Loucy (cell line): ENCODE data around the gene PARK7.

Experiments
- CTCF ChIP-seq: fragments of 200-600 bp; sonication (generic); conservative IDR thresholded peaks from 2 replicates; pipeline ENCODE4 v1.5.1; 2014; ENCODE audit warnings: mild to moderate bottlenecking, antibody characterized with exemption, low read length
- EZH2phosphoT487 ChIP-seq: fragments of 200-600 bp; IDR thresholded peaks from 2 replicates; pipeline ENCODE4 v1.6.1; 2018; ENCODE audit warnings: antibody characterized with exemption, mild to moderate bottlenecking, moderate library complexity, borderline replicate concordance

DNA sequence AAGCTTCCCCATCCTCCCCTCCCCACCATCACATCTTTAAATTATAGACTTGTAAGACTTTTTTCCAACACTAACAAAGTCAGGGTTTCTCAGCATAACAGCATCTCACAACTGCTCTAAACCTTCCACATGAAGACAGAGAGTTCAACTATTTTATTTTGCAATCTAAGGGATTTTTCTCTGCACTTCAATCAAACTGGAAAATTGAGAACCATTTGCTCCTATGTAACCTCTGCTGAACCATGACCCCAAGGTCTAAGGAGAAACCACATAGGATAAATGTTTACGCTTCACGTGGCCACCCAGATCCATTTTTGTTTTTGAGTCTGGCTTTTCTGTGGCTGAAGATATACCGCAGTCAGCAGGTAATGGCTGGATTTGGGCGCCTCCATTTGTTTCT is 51.4 kb downstream of the PARK7 start:
- TF ChIP-seq CTCF (no peak), EZH2phosphoT487 (no peak)
